ENCODE data around the gene CHCHD5.
"Not testable (repeated sequence)": the region's sequence is repeated elsewhere in the genome, so short reads cannot be mapped to it uniquely, and the experiment has no call there.

The CHCHD5 gene, protein sequence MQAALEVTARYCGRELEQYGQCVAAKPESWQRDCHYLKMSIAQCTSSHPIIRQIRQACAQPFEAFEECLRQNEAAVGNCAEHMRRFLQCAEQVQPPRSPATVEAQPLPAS

DNA sequence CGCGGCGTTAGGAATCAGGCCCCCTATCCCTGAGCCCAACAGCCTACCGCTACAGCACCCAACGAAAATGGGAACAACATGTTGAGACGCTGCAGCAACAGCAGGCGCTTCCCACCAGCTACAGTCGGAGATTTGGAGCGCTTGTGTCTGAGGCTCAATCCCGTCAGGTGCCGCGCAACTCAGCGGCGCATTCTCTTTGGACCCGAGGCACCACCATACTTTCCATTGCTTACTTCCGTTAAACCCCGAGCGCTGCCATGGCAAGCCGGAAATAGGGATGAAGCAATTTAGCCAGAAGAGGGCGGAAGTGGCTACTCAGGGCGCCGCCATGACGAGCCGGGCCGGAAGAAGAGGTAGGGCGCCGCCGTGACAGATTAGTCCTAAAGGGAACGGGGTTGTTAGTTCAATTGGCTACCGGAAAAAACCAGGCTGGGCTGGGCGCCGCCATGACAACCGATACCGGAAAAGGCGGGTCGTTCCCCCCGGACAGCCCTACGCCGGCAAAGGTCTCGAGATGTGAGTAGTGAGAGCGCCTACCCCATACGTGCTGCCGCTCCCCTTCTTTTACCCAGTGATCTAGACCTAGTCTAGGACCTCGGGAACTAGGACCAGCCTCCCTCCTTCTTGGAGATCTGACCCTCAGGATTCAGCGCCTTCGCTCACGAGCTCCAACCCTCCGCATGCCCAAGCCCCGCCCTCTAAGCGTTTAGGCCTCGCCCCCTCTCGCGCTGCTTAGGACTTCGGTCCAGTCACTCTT lies at the start of gene CHCHD5:
CHCHD5 (plus strand) TSS at position 476 of the 757 bp plus-strand sequence; CDS start at position 515, 39 bp downstream.
- H3K9me3 ChIP-seq (ENCODE audit: control insufficient read depth in 2 of 2, low read length in 2 of 2): no peaks in the 10 kb centered on the region
- H3K9ac ChIP-seq (ENCODE audit: low read length in 2 of 2): peak within 1 kb of the TSS; percentile 78 to 93
- peak within 1 kb of the TSS; percentile 75 to 98 for H3K4me3 ChIP-seq (ENCODE audit: low read length in 2 of 2)
- peak within 1 kb of the TSS; percentile 89 for H3K27ac ChIP-seq (ENCODE audit: low read length)
- H3K4me1 ChIP-seq (ENCODE audit: control insufficient read depth, insufficient read depth, low read length): peaks cover 11% of the 10 kb centered on the region
- peaks cover 10 to 17% of the 10 kb centered on the region in 2 donors for H3K36me3 ChIP-seq (ENCODE audit: control insufficient read depth in 2 of 2, insufficient read depth in 2 of 2, low read length in 2 of 2)
- H3K27me3 ChIP-seq (ENCODE audit: control insufficient read depth in 1 of 2, insufficient read depth in 2 of 2, low read length in 2 of 2): no peaks in the 10 kb centered on the region

DNA sequence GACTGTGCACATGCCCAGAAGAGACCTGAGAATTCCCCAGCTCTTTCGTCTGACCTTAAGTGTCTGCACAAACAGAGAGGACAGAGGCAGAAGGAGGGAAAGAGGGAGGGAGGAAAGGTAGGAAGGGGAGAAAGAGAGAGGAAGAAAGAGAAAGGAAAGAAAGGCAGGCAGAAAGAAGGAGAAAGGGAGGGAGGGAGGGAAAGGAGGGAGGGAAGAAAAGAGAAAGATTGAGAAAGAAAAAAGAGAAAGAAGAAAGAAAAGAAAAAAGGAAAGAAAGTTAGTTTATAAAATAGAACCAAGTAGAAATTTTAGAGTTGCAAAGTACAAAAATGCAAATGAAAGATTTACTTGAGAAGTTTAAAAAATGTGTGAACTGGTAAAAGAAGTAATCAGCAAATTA lies 49.6 kb upstream of the CHCHD5 start:
- no peaks in the 10 kb centered on the region for H3K4me1 ChIP-seq (ENCODE audit: control insufficient read depth, insufficient read depth, low read length)
- H3K4me3 ChIP-seq (ENCODE audit: low read length in 2 of 2): no peak overlapping the region
- no peaks in the 10 kb centered on the region for H3K9me3 ChIP-seq (ENCODE audit: control insufficient read depth in 2 of 2, low read length in 2 of 2)
- H3K9ac ChIP-seq (ENCODE audit: low read length in 2 of 2): no peak overlapping the region
- H3K27me3 ChIP-seq (ENCODE audit: control insufficient read depth in 1 of 2, insufficient read depth in 2 of 2, low read length in 2 of 2): no peaks in the 10 kb centered on the region
- peaks cover 6 to 17% of the 10 kb centered on the region in 2 donors for H3K36me3 ChIP-seq (ENCODE audit: control insufficient read depth in 2 of 2, insufficient read depth in 2 of 2, low read length in 2 of 2)
- no peak overlapping the region for H3K27ac ChIP-seq (ENCODE audit: low read length)

DNA sequence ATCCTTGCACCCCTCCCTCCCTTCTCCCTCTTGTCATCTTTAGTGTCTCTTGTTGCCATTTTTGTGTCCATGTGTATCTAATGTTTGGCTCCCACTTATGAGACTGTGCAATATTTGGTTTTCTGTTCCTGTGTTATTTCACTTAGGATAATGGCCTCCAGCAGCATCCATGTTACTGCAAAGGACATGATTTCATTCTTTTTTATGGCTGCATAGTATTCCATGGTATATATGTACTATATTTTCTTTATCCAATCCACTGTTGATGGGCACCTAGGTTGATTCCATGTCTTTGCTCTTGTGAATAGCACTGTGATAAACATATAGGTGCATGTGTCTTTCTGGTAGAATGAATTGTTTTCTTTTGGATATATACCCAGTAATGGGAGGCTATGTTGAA lies 47.7 kb upstream of the CHCHD5 start:
- H3K9ac ChIP-seq (ENCODE audit: low read length in 2 of 2); H3K27me3 ChIP-seq (ENCODE audit: control insufficient read depth in 1 of 2, insufficient read depth in 2 of 2, low read length in 2 of 2); H3K9me3 ChIP-seq (ENCODE audit: control insufficient read depth in 2 of 2, low read length in 2 of 2); H3K4me1 ChIP-seq (ENCODE audit: control insufficient read depth, insufficient read depth, low read length); H3K4me3 ChIP-seq (ENCODE audit: low read length in 2 of 2); H3K27ac ChIP-seq (ENCODE audit: low read length); H3K36me3 ChIP-seq (ENCODE audit: control insufficient read depth in 2 of 2, insufficient read depth in 2 of 2, low read length in 2 of 2): not testable (repeated sequence)

DNA sequence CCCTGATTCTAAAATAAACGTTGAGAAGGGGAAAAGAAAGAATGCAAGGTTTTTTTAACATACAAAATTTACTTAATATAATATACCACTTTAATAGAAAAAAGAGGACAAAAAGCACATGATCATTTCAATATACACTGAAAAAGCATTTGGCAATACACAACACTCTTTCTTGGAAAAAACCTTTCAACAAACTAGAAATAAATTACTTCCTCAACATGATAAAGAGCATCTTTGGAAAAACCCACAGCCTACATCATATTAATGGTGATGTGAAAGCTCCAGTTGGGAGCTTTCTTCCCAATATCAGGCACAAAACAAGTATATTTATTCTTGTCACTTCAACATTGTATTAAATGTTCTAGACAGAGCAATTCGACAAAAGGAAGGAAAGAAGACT lies 45.1 kb upstream of the CHCHD5 start:
- Histone ChIP-seq H3K4me1 (ENCODE audit: control insufficient read depth, insufficient read depth, low read length) (peaks cover 7% of the 10 kb centered on the region), H3K27me3 (ENCODE audit: control insufficient read depth in 1 of 2, insufficient read depth in 2 of 2, low read length in 2 of 2) (no peaks in the 10 kb centered on the region), H3K27ac (ENCODE audit: low read length) (no peak overlapping the region), H3K4me3 (ENCODE audit: low read length in 2 of 2) (no peak overlapping the region), H3K9me3 (ENCODE audit: control insufficient read depth in 2 of 2, low read length in 2 of 2) (no peaks in the 10 kb centered on the region), H3K9ac (ENCODE audit: low read length in 2 of 2) (no peak overlapping the region), H3K36me3 (ENCODE audit: control insufficient read depth in 2 of 2, insufficient read depth in 2 of 2, low read length in 2 of 2) (no peaks in the 10 kb centered on the region)

DNA sequence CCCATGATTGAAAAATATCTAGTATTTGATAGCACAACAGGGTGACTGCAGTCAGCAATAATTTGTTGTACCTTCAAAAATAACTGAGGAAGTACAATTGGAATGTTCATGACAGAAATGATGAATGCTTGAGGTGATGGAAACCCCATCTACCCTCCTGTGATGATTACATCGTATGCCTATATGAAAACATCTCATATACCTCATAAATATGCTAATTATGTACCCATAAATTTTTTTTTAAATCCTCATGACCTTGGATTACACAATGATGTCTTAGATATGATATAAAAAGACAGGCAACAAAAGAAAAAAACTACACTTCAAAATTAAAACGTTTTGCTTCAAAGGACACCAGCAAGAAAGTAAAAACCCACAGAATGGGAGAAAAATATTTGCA lies 43.5 kb upstream of the CHCHD5 start:
- no peaks in the 10 kb centered on the region for H3K27me3 ChIP-seq (ENCODE audit: control insufficient read depth in 1 of 2, insufficient read depth in 2 of 2, low read length in 2 of 2)
- no peak overlapping the region for H3K27ac ChIP-seq (ENCODE audit: low read length)
- H3K36me3 ChIP-seq (ENCODE audit: control insufficient read depth in 2 of 2, insufficient read depth in 2 of 2, low read length in 2 of 2): peaks cover 0 to under 1% of the 10 kb centered on the region in 2 donors
- peaks cover 7% of the 10 kb centered on the region for H3K4me1 ChIP-seq (ENCODE audit: control insufficient read depth, insufficient read depth, low read length)
- H3K9ac ChIP-seq (ENCODE audit: low read length in 2 of 2): no peak overlapping the region
- no peaks in the 10 kb centered on the region for H3K9me3 ChIP-seq (ENCODE audit: control insufficient read depth in 2 of 2, low read length in 2 of 2)
- no peak overlapping the region for H3K4me3 ChIP-seq (ENCODE audit: low read length in 2 of 2)

DNA sequence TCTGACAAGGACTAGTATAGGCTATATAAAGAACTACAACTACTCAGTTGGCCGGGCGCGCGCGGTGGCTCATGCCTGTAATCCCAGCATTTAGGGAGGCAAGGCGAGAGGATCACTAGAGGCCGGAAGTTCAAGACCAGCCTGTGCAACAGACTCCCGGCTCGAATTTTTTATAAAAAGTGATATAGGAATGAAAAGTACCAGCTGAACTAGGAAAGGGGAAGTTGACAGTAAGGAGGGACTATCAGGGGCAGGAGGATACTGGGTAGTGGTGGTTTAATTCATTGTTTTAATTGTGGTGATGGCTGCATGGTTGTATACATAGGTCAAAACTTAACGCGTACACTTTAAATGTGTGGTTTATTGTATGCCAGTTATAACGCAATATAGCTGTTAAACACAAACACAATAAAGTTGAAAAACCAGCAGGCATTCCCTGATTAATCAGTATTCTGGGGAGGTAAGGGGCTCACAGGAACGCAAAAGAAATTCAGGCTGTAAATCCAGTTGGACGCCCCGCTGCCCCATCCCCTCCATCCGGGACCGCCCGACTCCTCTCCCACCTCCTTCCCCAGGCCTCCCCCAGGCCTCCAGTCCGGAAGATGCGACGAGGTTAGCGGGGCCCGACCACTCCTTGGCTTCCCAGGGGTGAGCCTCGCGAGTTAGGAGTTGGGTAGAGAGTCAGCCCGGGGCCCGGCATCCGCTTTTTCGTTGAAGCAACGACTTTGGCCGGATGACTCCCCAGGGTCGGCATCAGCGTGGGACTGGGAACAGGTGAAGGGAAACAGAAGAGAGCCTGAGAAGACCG lies 42.9 kb upstream of the CHCHD5 start:
- no peaks in the 10 kb centered on the region for H3K9me3 ChIP-seq (ENCODE audit: control insufficient read depth in 2 of 2, low read length in 2 of 2)
- H3K9ac ChIP-seq (ENCODE audit: low read length in 2 of 2): peak overlapping the region; percentile 80 to 91
- H3K27ac ChIP-seq (ENCODE audit: low read length): peak overlapping the region; percentile 91
- peaks cover 0 to 2% of the 10 kb centered on the region in 2 donors for H3K36me3 ChIP-seq (ENCODE audit: control insufficient read depth in 2 of 2, insufficient read depth in 2 of 2, low read length in 2 of 2)
- no peaks in the 10 kb centered on the region for H3K27me3 ChIP-seq (ENCODE audit: control insufficient read depth in 1 of 2, insufficient read depth in 2 of 2, low read length in 2 of 2)
- H3K4me1 ChIP-seq (ENCODE audit: control insufficient read depth, insufficient read depth, low read length): peaks cover 7% of the 10 kb centered on the region
- peak overlapping the region; percentile 90 to 98 for H3K4me3 ChIP-seq (ENCODE audit: low read length in 2 of 2)

DNA sequence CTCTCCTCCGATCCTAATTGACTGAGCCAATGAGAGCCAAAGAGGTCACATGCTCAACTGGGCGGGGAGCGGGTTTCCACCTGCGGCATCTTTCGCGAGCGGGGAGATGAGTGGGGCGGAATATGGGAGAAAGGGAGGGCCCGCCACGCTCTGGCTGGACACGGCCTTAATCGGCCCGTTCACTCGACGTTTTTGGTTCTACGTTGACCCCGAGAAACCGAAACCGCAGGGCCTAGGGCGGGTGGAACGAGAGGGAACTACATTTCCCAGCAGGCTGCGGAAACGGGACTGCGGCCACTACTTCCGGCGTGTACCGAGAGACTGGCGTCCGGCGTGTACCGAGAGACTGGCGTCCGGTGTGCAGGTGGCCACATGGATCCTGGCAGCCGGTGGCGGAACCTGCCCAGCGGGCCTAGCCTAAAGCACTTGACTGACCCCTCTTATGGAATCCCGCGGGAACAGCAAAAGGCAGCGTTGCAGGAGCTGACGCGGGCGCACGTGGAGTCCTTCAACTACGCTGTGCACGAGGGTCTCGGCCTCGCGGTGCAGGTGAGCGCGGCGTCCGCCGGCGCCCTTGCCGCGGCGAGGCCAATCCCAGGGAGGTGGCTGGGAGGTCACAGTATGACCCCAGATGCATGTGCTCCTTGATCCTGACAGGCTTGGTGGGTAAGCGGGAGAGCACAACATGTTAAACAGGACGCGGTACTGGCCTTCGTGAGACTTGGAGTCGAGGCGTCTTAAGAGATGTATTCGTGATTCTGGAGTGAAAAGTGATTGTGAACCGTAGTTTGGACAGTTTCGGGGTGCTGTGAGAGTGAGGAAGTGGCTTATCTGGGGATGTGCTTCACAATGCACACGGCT lies 42.1 kb upstream of the CHCHD5 start, which contains the start of gene POLR1B:
POLR1B (plus strand) TSS at position 343 of the 861 bp plus-strand sequence; CDS start at position 373, 30 bp downstream.
- Histone ChIP-seq H3K9ac (ENCODE audit: low read length in 2 of 2) (peak within 1 kb of the TSS; percentile 80 to 91), H3K4me1 (ENCODE audit: control insufficient read depth, insufficient read depth, low read length) (peaks cover 7% of the 10 kb centered on the region), H3K27ac (ENCODE audit: low read length) (peak within 1 kb of the TSS; percentile 91), H3K36me3 (ENCODE audit: control insufficient read depth in 2 of 2, insufficient read depth in 2 of 2, low read length in 2 of 2) (peaks cover 4 to 7% of the 10 kb centered on the region in 2 donors), H3K27me3 (ENCODE audit: control insufficient read depth in 1 of 2, insufficient read depth in 2 of 2, low read length in 2 of 2) (no peaks in the 10 kb centered on the region), H3K4me3 (ENCODE audit: low read length in 2 of 2) (peak within 1 kb of the TSS; percentile 90 to 98), H3K9me3 (ENCODE audit: control insufficient read depth in 2 of 2, low read length in 2 of 2) (no peaks in the 10 kb centered on the region)

DNA sequence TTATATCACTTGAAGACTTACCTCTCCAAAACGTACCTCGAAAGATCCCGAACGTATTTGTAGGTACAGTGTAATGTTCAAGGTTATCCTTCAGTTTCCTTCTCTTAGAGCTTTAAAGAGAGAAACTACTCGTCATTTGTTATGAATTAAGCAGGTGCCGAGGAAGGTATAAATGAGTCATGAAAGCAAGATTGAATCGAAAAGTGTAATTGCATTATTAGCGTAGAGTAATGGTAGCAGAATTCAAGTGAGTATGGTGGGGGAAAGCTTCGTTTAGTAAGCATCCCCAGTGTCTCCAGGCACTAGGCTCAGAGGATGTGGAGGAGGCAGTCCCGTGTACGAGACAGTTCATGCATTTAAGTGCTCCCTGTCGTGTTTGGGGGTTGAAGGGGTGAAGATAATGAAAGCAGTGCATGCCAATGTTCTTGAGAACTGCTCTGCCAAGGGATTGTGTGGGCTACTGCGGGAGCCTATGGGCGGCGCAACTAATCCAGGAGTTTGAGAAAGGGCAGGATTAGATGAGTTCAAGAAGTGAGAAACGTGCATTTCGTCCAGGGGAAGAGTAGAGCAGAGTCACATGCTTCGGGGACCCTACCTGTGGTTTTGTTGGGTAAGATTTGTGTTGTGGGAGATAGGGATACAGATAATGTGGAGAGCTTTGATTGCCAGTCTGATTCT lies 41.3 kb upstream of the CHCHD5 start:
- Histone ChIP-seq H3K9ac (ENCODE audit: low read length in 2 of 2) (peak overlapping the region; percentile 80 to 91), H3K9me3 (ENCODE audit: control insufficient read depth in 2 of 2, low read length in 2 of 2) (no peaks in the 10 kb centered on the region), H3K27me3 (ENCODE audit: control insufficient read depth in 1 of 2, insufficient read depth in 2 of 2, low read length in 2 of 2) (no peaks in the 10 kb centered on the region), H3K4me3 (ENCODE audit: low read length in 2 of 2) (peak overlapping the region; percentile 90 to 98), H3K27ac (ENCODE audit: low read length) (no peak overlapping the region), H3K36me3 (ENCODE audit: control insufficient read depth in 2 of 2, insufficient read depth in 2 of 2, low read length in 2 of 2) (peaks cover 10 to 14% of the 10 kb centered on the region in 2 donors), H3K4me1 (ENCODE audit: control insufficient read depth, insufficient read depth, low read length) (peaks cover 7% of the 10 kb centered on the region)

DNA sequence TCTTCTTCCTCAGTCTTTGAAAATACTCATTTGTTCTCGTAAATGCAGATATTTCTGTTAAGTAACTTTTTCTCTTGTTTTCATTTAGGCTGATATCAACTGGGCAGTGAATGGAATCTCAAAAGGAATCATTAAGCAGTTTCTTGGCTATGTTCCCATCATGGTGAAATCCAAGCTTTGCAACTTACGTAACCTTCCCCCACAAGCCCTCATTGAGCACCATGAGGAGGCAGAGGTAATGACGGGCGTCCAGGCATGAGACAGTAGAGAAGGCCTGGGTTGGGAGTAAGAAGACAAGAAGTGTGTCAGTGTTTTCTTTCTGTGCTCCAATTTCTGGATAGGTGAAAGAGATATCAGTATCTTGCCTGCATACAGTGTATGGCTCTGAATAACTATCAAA lies 37.1 kb upstream of the CHCHD5 start:
- H3K4me3 ChIP-seq (ENCODE audit: low read length in 2 of 2): no peak overlapping the region
- H3K9me3 ChIP-seq (ENCODE audit: control insufficient read depth in 2 of 2, low read length in 2 of 2): no peaks in the 10 kb centered on the region
- H3K27ac ChIP-seq (ENCODE audit: low read length): no peak overlapping the region
- peaks cover 31 to 35% of the 10 kb centered on the region in 2 donors for H3K36me3 ChIP-seq (ENCODE audit: control insufficient read depth in 2 of 2, insufficient read depth in 2 of 2, low read length in 2 of 2)
- no peak overlapping the region for H3K9ac ChIP-seq (ENCODE audit: low read length in 2 of 2)
- no peaks in the 10 kb centered on the region for H3K27me3 ChIP-seq (ENCODE audit: control insufficient read depth in 1 of 2, insufficient read depth in 2 of 2, low read length in 2 of 2)
- peaks cover 7% of the 10 kb centered on the region for H3K4me1 ChIP-seq (ENCODE audit: control insufficient read depth, insufficient read depth, low read length)
